AG08396 (cell line): ENCODE data around the gene RTRAF.

Experiments used
- DNase-seq: peaks from one replicate; pipeline ENCODE4 v3.0.0; 2012; ENCODE audit warnings: low spot score, mixed read lengths

Gene RTRAF

GRCh38 chr14:51989293-51990234, at the start of gene RTRAF:
Gene RTRAF, plus strand, starts transcription at chr14:51989546. Its CDS starts 94 bp downstream, at chr14:51989640.
- DNase-seq: peak; percentile 97

- DNase-seq: no peak
Observed at GRCh38 chr14:51939755-51940301, 49.5 kb upstream of the RTRAF start.

- no peak for DNase-seq
Observed at GRCh38 chr14:51942971-51943370, 46.4 kb upstream of the RTRAF start.

- no peak for DNase-seq
Observed at GRCh38 chr14:51950007-51950406, 39.3 kb upstream of the RTRAF start.

- no peak for DNase-seq
Observed at GRCh38 chr14:51951656-51952055, 37.7 kb upstream of the RTRAF start.

GRCh38 chr14:51954031-51954430, 35.3 kb upstream of the RTRAF start:
- DNase-seq: no peak

- no peak for DNase-seq
Observed at GRCh38 chr14:51954657-51955056, 34.7 kb upstream of the RTRAF start.

- DNase-seq: no peak
Observed at GRCh38 chr14:51957950-51958349, 31.4 kb upstream of the RTRAF start.

- no peak for DNase-seq
Observed at GRCh38 chr14:51959928-51960327, 29.4 kb upstream of the RTRAF start.

- no peak for DNase-seq
Observed at GRCh38 chr14:51960866-51961265, 28.5 kb upstream of the RTRAF start.

- no peak for DNase-seq
Observed at GRCh38 chr14:51962711-51963110, 26.6 kb upstream of the RTRAF start.

GRCh38 chr14:51963286-51963685, 26.1 kb upstream of the RTRAF start:
- no peak for DNase-seq

- no peak for DNase-seq
Observed at GRCh38 chr14:51967521-51967920, 21.8 kb upstream of the RTRAF start.

- no peak for DNase-seq
Observed at GRCh38 chr14:51969852-51970540, 19.4 kb upstream of the RTRAF start.

GRCh38 chr14:51972566-51972965, 16.8 kb upstream of the RTRAF start:
- no peak for DNase-seq

- no peak for DNase-seq
Observed at GRCh38 chr14:51977075-51977474, 12.3 kb upstream of the RTRAF start.

- no peak for DNase-seq
Observed at GRCh38 chr14:51978681-51979085, 10.7 kb upstream of the RTRAF start.

- peak; percentile 73 for DNase-seq
Observed at GRCh38 chr14:51979088-51979709, 10.1 kb upstream of the RTRAF start.

- no peak for DNase-seq
Observed at GRCh38 chr14:51981218-51981854, 8.0 kb upstream of the RTRAF start.

GRCh38 chr14:51988221-51988620, 1.1 kb upstream of the RTRAF start:
- DNase-seq: no peak

GRCh38 chr14:51990488-51990887, 1.1 kb downstream of the RTRAF start:
- DNase-seq: no peak
